Urothelium cell line (cell line): ENCODE results near the gene NFYB.
A peak's percentile ranks its signal among the peaks of the same experiment; 100 is the strongest.
"Not testable (repeated sequence)": the region's sequence is repeated elsewhere in the genome, so short reads cannot be mapped to it uniquely, and the experiment has no call there.

Experiments used
- DNase-seq: peaks from one replicate; pipeline ENCODE4 v3.0.0; 2011; ENCODE audit warnings: low spot score, mixed read lengths
- FAIRE-seq: peaks from 2 replicates; lab custom pipeline; 2011; peaks lifted over from hg19 to GRCh38; lab: Jason Lieb, UNC

NFYB gene

GRCh38 chr12:104137902-104138796 is at the start of gene NFYB:
NFYB (minus strand) TSS chr12:104138210; CDS start chr12:104135453, 2,757 bp downstream.
- DNase-seq (peak; percentile 92), FAIRE-seq (no peak)

- DNase-seq (no peak), FAIRE-seq (no peak)
These were observed 49.6 kb upstream of the NFYB start for GRCh38 chr12:104187446-104188155.

- DNase-seq (no peak), FAIRE-seq (no peak)
These were observed 45.4 kb upstream of the NFYB start for GRCh38 chr12:104183443-104183842.

DNA sequence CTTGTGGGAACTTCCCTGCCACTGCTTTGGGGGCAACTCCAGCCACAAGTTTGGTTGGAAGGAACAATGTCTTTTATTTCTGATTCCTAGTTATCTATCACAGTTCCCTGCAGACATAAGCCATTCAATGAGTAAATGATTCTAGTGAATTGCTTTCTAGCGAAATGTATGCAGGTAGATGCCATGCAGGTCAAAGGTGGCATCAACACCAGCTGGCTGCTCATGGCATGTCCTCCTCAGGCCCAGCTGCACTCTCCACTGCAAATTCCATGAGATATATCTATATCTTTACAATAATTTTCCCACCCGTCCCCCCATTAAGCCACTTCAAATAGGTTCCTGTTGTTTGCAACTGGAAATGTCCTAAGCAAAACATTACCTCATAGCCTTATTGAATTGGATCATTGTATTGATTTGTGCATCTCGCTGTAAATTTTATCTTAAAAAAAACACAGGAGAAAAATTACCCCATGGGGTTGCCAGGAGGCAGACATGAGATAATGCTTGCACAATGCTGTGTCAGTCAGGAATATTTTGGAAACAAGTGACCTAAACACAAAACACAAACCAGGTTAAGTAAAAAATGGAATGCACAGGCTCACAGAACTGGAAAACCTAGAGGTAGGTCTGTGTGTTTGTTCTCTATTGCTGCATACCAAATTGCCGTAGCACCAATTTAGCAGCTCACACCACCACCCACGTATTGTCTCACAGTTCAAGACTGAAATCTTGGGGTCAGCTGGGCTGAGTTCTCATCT is 44.8 kb upstream of the NFYB start:
- DNase-seq (no peak), FAIRE-seq (no peak)

DNA sequence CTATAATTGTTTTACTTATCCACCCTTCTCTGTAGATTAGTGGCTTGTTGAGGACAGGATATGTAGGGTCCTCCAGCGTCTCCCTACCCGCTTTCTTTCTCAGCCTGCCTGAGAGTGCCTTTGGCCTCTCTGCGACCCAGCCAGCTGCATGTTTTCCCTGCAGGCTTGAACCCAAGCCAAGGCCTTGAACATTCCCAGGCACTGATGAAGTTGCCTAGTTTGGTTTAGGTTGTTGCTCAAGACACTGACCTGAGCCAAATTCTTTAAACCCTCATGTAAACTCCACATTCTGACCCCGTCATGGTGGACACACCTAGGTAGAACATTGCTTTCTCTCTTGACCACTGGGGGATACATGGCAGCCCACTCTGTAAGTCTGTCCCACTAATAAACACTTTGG is 44.1 kb upstream of the NFYB start:
- no peak for FAIRE-seq
- no peak for DNase-seq

DNA sequence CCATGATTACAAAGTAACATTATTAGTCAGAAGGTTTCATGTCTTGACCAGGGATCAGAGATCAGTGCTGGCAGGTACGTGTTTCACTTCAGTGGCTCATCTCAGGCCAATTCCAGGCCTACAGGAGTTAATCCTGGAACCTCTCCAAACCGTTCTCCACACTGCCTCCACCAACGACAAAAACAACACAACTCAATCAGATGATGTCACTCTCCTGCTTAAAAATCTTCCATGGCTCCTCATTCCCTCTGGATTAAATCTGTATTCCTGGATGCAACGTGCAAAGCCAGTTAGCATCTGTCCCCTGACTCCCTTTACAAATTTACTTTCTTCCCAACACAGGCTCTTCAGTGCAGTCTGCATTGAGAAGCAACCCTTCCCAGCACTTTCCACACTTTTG is 43.3 kb upstream of the NFYB start:
- no peak for FAIRE-seq
- DNase-seq: no peak

GRCh38 chr12:104180374-104180773 is 42.4 kb upstream of the NFYB start:
- no peak for DNase-seq
- FAIRE-seq: no peak

DNA sequence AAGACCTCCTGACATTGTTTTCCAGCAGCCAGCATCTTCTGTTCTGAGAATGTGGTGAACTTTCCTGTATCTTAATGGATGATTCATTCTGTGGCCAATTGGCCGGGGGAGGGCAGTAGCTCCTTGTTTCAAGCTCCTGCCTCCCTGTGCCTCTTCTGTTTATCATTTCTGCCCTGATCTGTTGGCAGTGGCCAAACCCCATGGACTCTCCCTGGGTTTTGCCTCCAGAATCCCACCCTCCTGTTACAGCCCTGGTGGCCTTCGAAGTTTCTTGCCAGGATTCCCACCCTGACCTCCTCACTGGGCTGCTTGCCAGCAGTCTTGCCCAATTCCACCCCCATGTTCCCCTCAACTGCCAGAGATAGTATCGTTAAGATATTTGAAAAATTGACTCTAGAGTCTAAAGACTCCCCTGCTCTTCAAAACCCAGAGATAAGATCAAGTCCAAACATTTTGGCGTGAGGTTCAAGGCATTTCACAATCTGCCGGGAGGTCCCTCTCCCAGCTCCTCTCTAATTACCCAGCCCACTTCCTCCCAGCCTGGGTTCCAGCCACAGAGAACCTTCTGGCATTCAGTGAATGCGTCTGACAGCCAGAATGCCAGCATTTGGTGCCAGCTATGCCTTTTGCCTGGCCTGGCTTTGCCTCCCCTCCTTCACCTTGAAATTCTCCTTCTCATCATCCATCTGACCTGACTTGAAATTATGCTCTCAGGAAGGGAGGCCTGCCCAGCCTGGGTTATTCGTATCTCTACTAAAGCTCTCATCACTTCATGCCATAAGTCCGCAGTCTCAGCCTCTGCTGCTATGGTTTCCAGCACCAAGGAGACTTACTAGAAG is 39.9 kb upstream of the NFYB start:
- DNase-seq (peak; percentile 77), FAIRE-seq (no peak)

- FAIRE-seq (no peak), DNase-seq (no peak)
These were observed 39.3 kb upstream of the NFYB start for GRCh38 chr12:104177336-104177662.

DNA sequence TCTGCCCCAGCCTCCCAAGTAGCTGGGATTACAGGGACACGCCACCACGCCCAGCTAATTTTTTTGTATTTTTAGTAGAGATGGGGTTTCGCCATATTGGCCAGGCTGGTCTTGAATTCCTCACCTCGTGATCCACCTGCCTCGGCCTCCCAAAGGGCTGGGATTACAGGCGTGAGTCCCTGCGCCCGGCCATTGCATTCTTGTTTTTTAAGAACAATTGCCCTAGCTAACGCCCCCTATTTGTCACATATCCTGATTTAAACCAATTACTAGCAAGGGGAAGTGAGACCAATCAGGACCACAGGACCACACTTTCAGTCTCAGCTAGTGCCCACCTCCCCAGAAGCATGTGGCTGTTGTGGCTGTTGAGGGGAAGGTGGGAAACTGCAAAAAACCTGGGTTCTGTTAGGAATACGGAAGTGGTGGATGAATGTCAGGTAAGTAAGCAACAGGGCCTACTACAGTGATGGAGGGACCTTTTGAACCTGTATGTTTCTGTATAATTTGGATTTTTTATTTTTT is 37.8 kb upstream of the NFYB start:
- DNase-seq (no peak), FAIRE-seq (no peak)

- FAIRE-seq, DNase-seq: not testable (repeated sequence)
These were observed 35.8 kb upstream of the NFYB start for GRCh38 chr12:104173804-104174203.

DNA sequence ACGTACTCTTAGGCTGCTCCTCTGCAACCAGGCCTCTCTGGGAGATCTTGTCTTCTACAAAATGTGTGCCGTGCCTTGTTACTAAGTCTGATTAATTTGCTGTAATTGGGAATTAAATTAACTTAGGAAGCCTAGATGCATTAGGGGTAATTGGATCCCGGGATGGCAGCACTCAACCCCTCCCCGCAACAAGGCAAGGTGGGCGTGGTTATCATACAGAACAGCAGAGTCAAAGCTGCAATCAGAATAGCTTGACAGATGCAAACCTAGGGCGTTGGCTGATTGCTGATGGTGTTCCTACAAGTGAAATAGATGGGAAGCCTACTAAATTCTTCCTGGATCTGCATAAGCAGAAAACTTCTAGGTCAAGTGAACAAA is 34.5 kb upstream of the NFYB start:
- no peak for DNase-seq
- no peak for FAIRE-seq

- DNase-seq (no peak), FAIRE-seq (no peak)
These were observed 34.0 kb upstream of the NFYB start for GRCh38 chr12:104171785-104172569.

DNA sequence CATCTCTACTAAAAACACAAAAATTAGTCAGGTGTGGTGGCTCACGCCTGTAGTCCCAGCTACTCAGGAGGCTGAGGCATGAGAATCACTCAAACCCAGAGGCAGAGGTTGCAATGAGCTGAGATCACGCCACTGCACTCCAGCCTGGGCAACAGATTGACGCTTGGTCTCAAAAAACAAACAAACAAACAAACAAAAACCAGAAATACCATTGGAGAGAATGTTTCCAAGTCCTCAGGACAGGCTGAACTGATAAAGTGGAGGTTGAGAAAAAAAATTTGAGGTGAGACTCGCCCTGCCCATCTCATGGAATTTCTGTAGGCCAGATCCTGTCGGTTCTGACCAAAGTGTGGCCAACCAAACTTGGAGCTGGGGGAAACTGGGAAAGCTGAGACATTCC is 30.6 kb upstream of the NFYB start:
- DNase-seq: no peak
- FAIRE-seq: no peak

DNA sequence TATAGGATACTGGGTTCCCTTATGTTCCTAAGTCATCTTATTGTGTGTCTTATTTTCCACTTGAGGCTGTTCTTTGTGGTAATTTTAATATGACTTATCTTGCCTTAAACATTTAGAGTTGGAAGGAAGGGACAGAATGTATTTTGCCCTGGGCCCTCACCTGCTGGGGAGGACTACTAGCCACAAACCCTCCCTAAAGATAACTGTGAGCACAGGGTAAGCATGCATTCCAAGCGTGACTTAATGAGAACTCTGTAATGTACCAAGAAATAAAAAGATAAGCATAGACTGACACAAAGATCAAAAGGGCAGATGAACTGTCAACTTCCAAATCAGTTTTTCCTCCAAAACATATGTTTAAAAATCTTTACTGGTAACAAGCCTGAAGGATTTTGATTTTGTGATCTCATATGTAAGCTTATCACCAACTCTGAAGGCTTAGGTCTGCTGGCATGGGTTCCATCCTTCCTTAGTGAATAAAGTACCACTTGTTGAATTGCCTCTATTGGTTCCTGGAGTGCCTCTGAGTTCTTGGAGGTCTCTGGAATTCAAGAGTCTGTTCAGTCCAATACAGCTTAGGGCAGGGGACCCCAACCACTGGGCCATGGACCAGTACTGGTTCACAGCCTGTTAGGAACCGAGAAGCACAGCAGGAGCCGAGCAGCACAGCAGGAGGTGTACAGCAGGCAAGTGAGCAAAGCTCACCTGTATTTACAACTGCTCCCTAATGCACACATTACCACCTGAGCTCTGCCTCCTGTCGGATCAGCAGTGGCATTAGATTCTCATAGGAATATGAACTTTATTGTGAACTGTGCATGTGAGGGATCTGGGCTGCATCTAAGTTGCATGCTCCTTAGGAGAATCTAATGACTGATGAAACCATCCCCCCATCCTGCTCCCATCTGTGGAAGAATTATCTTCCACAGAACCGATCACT is 29.8 kb upstream of the NFYB start:
- FAIRE-seq: no peak

DNA sequence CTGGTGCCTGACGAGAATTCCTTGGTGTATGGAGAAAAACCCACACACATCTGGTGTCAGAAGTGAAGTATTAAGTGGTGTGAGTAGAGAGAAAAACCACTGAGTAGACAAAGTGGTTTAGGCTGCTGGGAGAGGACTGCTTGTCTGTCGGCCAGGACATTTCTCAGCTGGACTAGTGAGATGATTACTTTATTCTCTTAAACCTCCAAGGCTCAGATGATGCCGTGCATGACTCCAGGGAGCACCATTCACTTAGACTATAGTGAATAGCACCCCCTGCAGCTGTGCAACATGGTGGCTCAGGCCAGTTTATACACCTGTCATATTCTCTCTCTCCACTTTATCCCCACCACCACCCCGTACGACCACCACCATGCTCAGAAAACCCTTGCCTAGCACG is 28.5 kb upstream of the NFYB start:
- DNase-seq: no peak
- no peak for FAIRE-seq

More for the DNA sequence above, 29.8 kb upstream of the NFYB start:
- DNase-seq: no peak

GRCh38 chr12:104165801-104166200 is 27.8 kb upstream of the NFYB start:
- DNase-seq (no peak), FAIRE-seq (no peak)

DNA sequence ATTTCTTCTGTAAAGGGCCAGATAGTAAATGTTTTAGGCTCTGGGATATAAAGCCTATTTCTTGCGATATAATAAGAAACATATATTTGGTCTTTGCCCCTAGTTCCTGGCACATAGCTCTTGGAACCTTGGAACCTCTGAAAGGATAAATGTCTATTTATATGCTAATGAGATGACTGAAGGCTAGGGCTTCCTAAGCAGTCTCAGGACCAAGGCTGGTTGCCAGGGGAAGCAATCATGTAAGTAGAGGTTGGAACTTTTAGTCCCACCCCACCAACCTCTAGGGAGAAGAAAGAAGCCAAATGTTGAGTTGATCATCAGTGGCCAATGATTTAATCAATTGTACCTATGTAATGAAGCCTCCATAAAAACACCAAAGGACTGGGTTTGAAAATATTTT is 26.6 kb upstream of the NFYB start:
- DNase-seq (no peak), FAIRE-seq (no peak)

DNA sequence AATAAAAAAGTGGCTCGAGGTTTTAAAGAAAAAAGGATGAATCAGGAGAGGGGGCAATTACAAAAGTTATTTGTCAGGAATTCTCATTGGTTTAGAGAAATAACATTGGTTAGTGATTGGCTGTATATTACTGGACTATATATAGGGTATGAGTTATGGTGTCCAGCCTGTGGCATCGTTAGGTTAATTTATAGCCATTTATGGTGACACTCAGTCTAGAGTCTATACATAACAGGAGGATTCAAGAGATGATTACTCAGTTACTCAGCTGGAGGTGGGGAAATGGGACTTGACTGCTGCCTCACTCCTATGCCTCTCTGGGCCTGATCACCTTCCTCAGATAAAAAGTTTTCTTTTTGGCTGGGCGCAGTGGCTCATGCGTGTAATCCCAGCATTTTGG is 25.6 kb upstream of the NFYB start:
- no peak for DNase-seq
- no peak for FAIRE-seq
